Ovary (tissue), 3 donors: ENCODE results near the gene RHPN2.

Source experiments
- EP300 ChIP-seq: sonication (generic); formaldehyde crosslinking; IDR thresholded peaks from one replicate; pipeline ENCODE4 v1.6.1; 2017; ENCODE audit warnings: antibody characterized with exemption
- POLR2A ChIP-seq: fragments of 450-650 bp; IDR thresholded peaks from one replicate; pipeline ENCODE4 v1.6.1; 2017; ENCODE audit warnings: antibody characterized with exemption, mild to moderate bottlenecking, moderate library complexity
- TF ChIP-seq, protein P1 (sequence below), 3 donors: fragments of 450-650 bp in 2 of 3; fragments of 200-600 bp in 1 of 3; IDR thresholded peaks; one replicate each; pipeline versions ENCODE4 v1.5.1 to v1.8.0; 2016 to 2022; ENCODE audit warnings: antibody characterized with exemption in 3 of 3, mild to moderate bottlenecking in 1 of 3
- donor health status: DM: no; HTN: no; CAD: no.

DNA sequence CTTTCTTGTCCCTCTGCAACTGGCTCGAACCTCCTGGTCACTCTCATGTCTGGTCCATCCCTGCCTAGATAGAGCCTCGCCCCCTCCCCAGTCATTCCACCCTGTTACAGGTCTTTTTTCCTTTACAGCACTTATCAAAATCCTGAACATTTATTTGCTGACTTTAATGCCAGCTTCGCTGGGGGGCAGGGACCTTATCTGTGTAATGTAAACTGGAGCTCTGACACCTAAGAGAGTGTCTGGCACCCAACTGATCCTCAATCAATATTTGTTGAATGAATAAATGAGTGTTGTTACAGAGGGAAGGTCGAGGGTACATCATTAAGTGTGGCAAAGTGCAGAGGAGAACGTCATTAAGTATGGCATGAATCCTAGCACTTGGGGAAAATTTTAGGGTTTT lies 76.0 kb downstream of the RHPN2 start:
- TF ChIP-seq, protein P1, sequence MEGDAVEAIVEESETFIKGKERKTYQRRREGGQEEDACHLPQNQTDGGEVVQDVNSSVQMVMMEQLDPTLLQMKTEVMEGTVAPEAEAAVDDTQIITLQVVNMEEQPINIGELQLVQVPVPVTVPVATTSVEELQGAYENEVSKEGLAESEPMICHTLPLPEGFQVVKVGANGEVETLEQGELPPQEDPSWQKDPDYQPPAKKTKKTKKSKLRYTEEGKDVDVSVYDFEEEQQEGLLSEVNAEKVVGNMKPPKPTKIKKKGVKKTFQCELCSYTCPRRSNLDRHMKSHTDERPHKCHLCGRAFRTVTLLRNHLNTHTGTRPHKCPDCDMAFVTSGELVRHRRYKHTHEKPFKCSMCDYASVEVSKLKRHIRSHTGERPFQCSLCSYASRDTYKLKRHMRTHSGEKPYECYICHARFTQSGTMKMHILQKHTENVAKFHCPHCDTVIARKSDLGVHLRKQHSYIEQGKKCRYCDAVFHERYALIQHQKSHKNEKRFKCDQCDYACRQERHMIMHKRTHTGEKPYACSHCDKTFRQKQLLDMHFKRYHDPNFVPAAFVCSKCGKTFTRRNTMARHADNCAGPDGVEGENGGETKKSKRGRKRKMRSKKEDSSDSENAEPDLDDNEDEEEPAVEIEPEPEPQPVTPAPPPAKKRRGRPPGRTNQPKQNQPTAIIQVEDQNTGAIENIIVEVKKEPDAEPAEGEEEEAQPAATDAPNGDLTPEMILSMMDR (IDR thresholded peaks at IDR 0.05) = no peak
- TF ChIP-seq POLR2A (no peak), EP300 (no peak)
